AML-193 (cell line): Measurements from ENCODE around the gene EIF4G3.
"Not testable (repeated sequence)": the region's sequence is repeated elsewhere in the genome, so short reads cannot be mapped to it uniquely, and the experiment has no call there.

ENCODE experiments used
- DNase-seq, 2 experiments: peaks; one replicate each; lab custom pipeline; 2025; lab: John Stamatoyannopoulos, UW

EIF4G3 gene

DNA sequence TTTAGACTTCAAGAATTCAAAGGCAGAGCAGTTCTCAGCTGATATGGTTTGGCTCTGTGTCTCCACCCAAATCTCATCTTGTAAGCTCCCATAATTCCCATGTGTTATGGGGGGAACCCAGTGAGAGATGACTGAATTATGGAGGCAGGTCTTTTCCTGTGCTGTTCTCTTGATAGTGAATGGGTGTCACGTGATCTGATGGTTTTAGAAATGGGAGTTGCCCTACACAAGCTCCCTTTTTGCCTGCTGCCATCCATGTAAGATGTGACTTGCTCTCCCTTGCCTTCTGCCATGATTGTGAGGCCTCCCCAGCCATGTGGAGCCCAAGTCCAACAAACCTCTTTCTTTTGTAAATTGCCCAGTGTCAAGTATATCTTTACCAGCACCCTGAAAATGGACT is 146.5 kb downstream of the EIF4G3 start:
- no peak for DNase-seq

DNA sequence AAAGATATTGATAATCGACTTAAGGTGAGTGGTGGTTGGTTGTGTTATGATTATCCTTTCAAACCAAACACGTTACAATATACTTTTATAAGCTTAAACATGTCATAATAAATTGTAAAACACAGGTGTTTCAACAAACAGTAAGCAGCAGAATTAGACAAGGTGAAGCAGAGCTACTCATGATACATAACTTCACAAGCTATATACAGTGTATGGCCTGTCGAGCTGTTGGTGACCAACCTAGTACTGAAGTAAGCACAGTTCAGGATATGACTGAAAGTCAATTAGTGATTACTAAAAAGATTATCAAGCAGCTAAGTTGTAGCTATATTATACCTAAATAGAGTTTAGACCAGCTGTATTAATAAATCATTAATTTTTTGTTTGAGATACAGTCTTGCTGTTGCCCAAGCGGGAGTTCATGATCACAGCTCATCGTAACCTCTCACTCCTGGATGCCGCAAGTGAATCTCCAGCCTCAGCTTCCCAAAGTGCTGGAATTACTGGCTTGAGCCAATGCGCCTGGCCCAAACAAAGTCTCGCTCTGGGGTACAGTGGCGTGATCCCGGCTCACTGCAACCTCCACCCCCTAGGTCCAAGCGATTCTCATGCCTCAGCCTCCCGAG is 148.1 kb downstream of the EIF4G3 start:
- DNase-seq, result no peak

DNA sequence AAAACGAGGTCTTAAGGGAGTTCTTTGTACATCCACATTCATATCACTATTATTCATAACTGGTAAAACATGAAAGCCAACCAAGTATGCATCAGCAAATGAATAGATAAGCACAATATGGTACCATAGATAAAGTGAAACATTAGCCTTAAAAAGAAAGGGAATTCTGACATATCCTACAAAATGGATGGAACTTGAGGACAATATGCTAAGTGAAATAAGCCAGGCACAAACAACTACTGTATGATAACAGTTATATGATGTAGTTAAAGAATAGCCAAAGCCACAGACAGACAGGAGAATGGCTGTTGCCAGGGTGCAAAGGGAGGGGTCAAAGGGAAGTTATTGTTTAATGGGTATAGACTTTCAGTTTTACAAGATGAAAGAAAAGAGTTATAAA is 148.9 kb downstream of the EIF4G3 start:
- no peak for DNase-seq

GRCh38 chr1:21024918-21025317 is 151.8 kb downstream of the EIF4G3 start:
- no peak for DNase-seq

GRCh38 chr1:21024136-21024896 is 152.4 kb downstream of the EIF4G3 start:
- not testable (repeated sequence) for DNase-seq

GRCh38 chr1:21022279-21023040 is 154.2 kb downstream of the EIF4G3 start:
- DNase-seq, result peak; percentile 79 to 87

DNA sequence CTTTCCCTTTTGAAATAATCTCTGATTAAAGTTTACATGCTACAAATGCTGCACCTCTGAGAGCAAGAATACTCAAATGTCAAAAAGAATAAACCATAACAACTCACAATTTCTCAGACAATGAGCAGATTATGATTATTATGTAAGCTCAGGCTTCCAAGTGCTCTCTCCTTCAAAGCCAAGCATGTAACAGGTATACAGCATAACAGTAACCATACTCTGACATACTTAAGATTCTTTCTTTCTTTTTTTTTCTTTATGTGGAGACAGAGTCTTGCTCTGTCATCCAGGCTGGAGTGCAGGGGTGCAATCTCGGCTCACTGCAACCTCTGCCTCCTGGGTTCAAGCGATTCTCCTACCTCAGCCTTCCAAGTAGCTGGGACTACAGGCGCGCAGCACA is 155.4 kb downstream of the EIF4G3 start:
- no peak for DNase-seq

DNA sequence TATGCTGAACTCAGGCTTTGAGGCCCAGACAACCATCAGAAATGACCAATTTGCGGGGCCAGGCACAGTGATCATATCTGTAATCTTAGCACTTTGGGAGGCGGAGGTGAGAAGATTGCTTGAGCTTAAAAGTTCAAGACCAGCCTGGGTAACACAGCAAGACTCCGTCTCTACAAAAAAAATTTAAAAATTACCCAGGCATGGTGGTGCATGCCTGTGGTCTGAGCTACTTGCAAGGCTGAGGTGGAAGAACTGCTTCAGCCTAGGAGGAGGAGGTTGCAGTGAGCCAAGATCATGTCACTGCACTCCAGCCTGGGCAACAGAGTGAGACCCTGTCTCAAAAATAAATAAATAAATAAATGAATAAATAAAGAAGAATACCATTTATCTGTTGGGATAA is 156.5 kb downstream of the EIF4G3 start:
- no peak for DNase-seq

GRCh38 chr1:21018673-21019072 is 158.0 kb downstream of the EIF4G3 start:
- no peak for DNase-seq

GRCh38 chr1:21013510-21013909 is 163.2 kb downstream of the EIF4G3 start:
- DNase-seq, result no peak

DNA sequence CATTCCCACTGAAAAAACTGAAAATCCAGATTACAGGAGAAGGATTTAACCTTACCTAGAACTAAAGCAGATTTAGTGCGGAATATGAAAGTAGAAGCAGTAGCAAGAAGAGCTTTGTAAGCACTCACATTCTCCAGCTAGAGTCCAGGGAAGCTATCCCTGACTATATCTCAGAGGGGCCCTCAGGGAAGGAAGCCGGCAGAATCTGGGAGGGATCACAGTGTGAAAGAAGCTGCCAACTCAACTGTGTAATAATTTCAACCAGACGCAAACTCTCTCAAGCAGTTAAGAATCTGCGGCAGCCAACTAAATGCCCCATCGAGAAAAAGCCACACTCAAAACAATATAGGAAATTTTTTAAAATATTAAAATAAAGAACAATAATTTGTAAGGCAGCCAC is 163.8 kb downstream of the EIF4G3 start:
- DNase-seq, result no peak

GRCh38 chr1:21007876-21008275 is 168.8 kb downstream of the EIF4G3 start:
- DNase-seq, result no peak

- DNase-seq, result no peak
Measured at GRCh38 chr1:21005466-21006239, 171.0 kb downstream of the EIF4G3 start.

- no peak for DNase-seq
Measured at GRCh38 chr1:21003281-21004045, 173.2 kb downstream of the EIF4G3 start.

DNA sequence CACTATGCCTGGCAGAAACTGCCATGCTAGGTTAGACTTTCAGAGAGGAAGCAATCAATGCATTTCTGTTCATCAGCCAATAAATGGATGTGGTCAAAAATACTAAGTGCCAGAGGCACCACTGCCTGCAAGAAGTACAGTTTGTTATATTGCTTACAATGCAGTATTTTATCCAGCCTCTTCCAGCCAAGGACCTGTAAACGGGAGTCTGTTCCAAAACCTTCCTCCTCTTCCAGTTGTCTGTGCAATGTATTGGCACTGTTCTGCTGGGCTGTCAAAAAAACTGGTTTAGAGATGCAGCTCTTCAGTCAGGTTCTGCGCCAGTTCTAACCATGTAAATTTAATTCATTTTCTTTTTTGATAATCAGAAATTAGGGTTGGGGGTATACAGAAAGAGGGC is 175.7 kb downstream of the EIF4G3 start:
- DNase-seq, result no peak

- DNase-seq, result no peak
Measured at GRCh38 chr1:21000245-21000594, 176.5 kb downstream of the EIF4G3 start.

- DNase-seq, result no peak
Measured at GRCh38 chr1:20999525-21000244, 177.0 kb downstream of the EIF4G3 start.

- peak; percentile 41 to 48 for DNase-seq
Measured at GRCh38 chr1:20998826-20999225, 177.9 kb downstream of the EIF4G3 start.

DNA sequence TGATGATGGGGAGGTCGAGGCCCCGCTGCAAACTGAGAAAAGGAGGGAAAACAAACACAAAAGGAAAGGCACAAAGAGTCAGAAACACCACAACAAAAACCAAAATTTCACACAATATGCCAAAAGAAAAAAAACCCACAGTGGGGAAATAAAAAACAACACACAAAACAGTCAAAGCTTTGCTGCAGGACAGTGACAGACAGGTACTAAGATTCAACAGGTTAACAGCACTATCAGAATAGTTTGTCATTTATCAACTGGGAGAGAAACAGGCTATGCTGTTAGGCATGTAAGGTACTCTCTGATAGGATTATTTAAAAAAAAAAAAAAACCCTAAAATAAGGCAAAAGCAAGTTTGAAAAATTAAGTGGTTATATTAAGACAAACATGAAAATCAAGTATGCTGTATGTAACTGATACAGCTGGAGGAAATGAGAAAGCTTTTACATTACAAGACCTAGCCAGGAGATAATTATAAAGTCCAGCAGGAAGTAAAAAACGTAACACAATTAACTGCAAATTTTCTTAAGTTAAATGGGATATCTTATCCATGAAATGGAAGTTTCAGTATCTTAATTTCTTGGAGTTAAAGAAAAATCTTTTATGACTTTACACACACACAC is 179.0 kb downstream of the EIF4G3 start:
- no peak for DNase-seq

GRCh38 chr1:20996554-20996953 is 180.1 kb downstream of the EIF4G3 start:
- no peak for DNase-seq
